Sigmoid colon (tissue), 7 donors: ENCODE data around the gene FAM186B. TPM values are rescaled to one million over a fixed set of nuclear protein-coding genes. Genes with fewer than 3 reads are reported as not detected.
A peak's percentile ranks its signal among the peaks of the same experiment; 100 is the strongest.

Source experiments
- DNase-seq: peaks from one replicate; pipeline ENCODE4 v3.0.0-alpha.2; 2019
- H3K27ac ChIP-seq, 4 donors: fragments of 200-600 bp; sonication (generic); one replicate each; pipeline ENCODE4 v1.5.1; 2016 to 2019; ENCODE audit warnings: mild to moderate bottlenecking in 1 of 4
- H3K27me3 ChIP-seq, 3 donors: fragments of 200-600 bp; sonication (generic); one replicate each; pipeline ENCODE4 v1.5.1; 2019; ENCODE audit warnings: mild to moderate bottlenecking in 1 of 3
- H3K36me3 ChIP-seq, 4 donors: fragments of 200-600 bp; sonication (generic); one replicate each; pipeline ENCODE4 v1.5.1; 2016 to 2019
- H3K4me1 ChIP-seq, 4 donors: fragments of 200-600 bp; sonication (generic); one replicate each; pipeline ENCODE4 v1.5.1; 2017 to 2019
- H3K4me3 ChIP-seq, 4 donors: fragments of 200-600 bp; sonication (generic); one replicate each; pipeline ENCODE4 v1.5.1; 2017 to 2019; ENCODE audit warnings: mild to moderate bottlenecking in 2 of 4, moderate library complexity in 1 of 4
- H3K9me3 ChIP-seq, 4 donors: fragments of 200-600 bp in 3 of 4; sonication (generic) in 3 of 4; one replicate each; pipeline versions ENCODE4 v1.5.1 to v1.6.1; 2013 to 2019
- EP300 ChIP-seq, 4 donors: sonication (generic); formaldehyde crosslinking; IDR thresholded peaks; one replicate each; pipeline ENCODE4 v1.6.1; 2017; ENCODE audit warnings: antibody characterized with exemption in 4 of 4
- POLR2A ChIP-seq, 2 donors: fragments of 450-650 bp; IDR thresholded peaks; one replicate each; pipeline ENCODE4 v1.6.1; 2016; ENCODE audit warnings: antibody characterized with exemption in 2 of 2, mild to moderate bottlenecking in 2 of 2, moderate library complexity in 2 of 2
- POLR2AphosphoS5 ChIP-seq, 4 donors: sonication (generic); formaldehyde crosslinking; IDR thresholded peaks; one replicate each; pipeline ENCODE4 v1.6.1; 2017; ENCODE audit warnings: antibody characterized with exemption in 4 of 4
- WGBS, 2 donors: extraction: QIAGEN DNeasy Blood & Tissue Kit; methylation state at CpG; one replicate each; pipeline ENCODE4 v1.1.7; 2013; 5-methylcytosine and 5-hydroxymethylcytosine counted together
- intact Hi-C: fragments of 100-400 bp; cut with DNase I; formaldehyde crosslinking; loops from one replicate; pipeline ENCODE4 v1.15.1; 2023
- polyA plus RNA-seq, 3 donors: library from polyadenylated mRNA; stranded (reverse); fragments of 200-250 nt; gene quantifications; one replicate each; pipeline ENCODE4 v1.2.3, GENCODE V29; 2013
- total RNA-seq, 4 donors: library from RNA; depleted of rRNA; stranded (reverse); fragments of >200 nt; gene quantifications; one replicate each; pipeline ENCODE4 v1.1.0, GENCODE V29; 2016
- TF ChIP-seq, protein P1 (sequence below), 4 experiments: fragments of 450-650 bp in 3 of 4; fragments of 200-600 bp in 1 of 4; IDR thresholded peaks; one replicate each; pipeline ENCODE4 v1.5.1; 2016 to 2019; ENCODE audit warnings: antibody characterized with exemption in 4 of 4, mild to moderate bottlenecking in 3 of 4, moderate library complexity in 2 of 4
- donor health status: healthy with polysubstance abuse.
- donor health status: Bipolar disorder and iron deficiency.
- donor health status: healthy.

Gene FAM186B
- total and polyA plus RNA-seq, 7 donors: 0.16 to 0.54 (median 0.22) TPM; not detected in 4

DNA sequence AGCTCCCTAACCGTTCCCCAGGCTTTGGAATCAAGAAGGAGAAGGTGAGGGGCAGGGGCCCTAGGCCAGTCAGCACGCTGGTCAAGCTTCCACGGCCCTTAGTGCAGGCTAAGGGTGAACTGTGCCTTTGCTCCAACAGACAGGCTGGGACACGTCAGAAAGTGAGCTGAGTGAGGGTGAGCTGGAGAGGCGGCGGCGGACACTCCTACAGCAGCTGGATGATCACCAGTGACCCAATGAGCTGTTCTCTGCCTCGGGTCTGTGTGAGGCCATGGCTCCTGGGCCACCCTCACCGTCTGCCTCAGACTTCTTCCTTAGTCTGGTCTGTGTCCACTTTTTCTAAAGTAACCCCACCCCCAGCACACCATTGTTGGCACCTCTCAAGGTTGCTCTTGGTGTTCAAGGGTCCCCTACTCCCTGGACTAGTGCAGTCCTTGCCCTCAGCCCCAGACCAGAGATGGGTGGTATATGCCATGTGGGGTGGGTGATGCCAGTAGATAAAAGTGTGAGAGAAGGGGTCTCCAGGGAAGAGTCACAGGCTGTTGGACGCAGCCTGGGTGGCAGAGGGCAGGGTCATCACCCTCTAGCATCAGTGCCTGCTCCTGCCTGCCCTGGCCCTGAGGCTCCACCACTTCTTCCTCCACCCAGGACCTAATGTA lies 38.7 kb upstream of the FAM186B start:
- no peak overlapping the region for H3K4me3 ChIP-seq
- TF ChIP-seq POLR2A (IDR thresholded peaks at IDR 0.05) (no peak), EP300 (IDR thresholded peaks at IDR 0.05) (no peak), POLR2AphosphoS5 (IDR thresholded peaks at IDR 0.05) (no peak)
- TF ChIP-seq, protein P1, sequence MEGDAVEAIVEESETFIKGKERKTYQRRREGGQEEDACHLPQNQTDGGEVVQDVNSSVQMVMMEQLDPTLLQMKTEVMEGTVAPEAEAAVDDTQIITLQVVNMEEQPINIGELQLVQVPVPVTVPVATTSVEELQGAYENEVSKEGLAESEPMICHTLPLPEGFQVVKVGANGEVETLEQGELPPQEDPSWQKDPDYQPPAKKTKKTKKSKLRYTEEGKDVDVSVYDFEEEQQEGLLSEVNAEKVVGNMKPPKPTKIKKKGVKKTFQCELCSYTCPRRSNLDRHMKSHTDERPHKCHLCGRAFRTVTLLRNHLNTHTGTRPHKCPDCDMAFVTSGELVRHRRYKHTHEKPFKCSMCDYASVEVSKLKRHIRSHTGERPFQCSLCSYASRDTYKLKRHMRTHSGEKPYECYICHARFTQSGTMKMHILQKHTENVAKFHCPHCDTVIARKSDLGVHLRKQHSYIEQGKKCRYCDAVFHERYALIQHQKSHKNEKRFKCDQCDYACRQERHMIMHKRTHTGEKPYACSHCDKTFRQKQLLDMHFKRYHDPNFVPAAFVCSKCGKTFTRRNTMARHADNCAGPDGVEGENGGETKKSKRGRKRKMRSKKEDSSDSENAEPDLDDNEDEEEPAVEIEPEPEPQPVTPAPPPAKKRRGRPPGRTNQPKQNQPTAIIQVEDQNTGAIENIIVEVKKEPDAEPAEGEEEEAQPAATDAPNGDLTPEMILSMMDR (IDR thresholded peaks at IDR 0.05): no peak
- peaks cover 10 to 79% (median 19%) of the 10 kb centered on the region in 4 donors for H3K36me3 ChIP-seq
- DNase-seq: no peak
- H3K4me1 ChIP-seq: peaks cover 0 to 22% (median 10%) of the 10 kb centered on the region in 4 donors
- no peaks in the 10 kb centered on the region for H3K9me3 ChIP-seq
- WGBS, 2 donors: 70 to 77% methylated on average over 10 of the region's 10 CpGs
- H3K27ac ChIP-seq: peak overlapping the region in 2 of 4 donors; percentile 11 to 18
- intact Hi-C loops: loop anchor here (1.0 to 2.0 kb wide), 2 partner anchors 29 to 63 kb away; partner anchors contain the start of gene FMNL3
- no peaks in the 10 kb centered on the region for H3K27me3 ChIP-seq

DNA sequence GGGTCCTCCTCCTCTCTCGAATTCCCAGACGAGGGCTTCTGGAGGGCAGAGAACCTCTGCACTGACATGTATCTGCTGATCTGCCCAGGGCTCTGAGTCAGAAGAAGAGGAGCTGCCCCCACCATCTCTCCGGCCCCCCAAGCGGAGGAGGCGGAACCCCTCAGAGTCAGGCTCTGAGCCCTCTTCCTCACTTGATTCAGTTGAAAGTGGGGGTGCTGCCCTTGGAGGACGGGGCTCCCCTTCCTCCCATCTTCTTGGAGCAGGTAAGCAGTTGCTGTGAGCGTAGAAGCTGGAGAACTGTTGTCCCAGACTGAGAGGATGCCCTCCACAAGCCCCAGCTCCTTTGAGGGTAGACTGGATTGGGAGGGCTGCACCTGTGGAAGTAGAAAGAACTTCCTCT lies 37.7 kb upstream of the FAM186B start:
- TF ChIP-seq POLR2AphosphoS5 (IDR thresholded peaks at IDR 0.05) (no peak), EP300 (IDR thresholded peaks at IDR 0.05) (no peak), POLR2A (IDR thresholded peaks at IDR 0.05) (no peak)
- TF ChIP-seq, protein P1 (IDR thresholded peaks at IDR 0.05): no peak
- WGBS, 2 donors: 93 to 94% methylated on average over 7 of the region's 7 CpGs
- Histone ChIP-seq H3K4me3 (no peak overlapping the region), H3K27ac (no peak overlapping the region), H3K4me1 (peaks cover 0 to 22% (median 10%) of the 10 kb centered on the region in 4 donors), H3K36me3 (peaks cover 10 to 70% (median 15%) of the 10 kb centered on the region in 4 donors), H3K27me3 (no peaks in the 10 kb centered on the region), H3K9me3 (no peaks in the 10 kb centered on the region)
- no peak for DNase-seq
- intact Hi-C loops: no loop called here

DNA sequence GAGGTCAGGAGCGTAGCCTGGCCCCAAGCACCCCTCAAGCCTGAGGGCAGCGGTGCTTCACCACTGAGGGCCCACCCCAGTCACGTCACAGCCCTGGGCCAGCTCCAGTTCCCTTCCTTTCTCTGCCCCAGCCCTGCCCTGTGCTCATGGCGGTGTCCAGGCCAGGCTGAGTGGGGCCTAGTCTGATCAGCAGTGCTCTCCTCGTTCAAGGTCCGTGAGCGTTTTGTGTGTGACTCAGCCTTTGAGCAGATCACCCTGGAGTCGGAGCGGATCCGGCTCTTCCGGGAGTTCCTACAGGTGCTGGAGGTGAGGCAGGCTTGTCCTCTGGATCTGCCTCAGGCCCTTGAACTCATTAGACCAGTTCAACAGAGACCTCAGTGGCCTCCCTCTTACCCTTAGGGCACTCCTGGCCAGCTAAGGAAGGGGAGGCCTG lies 36.9 kb upstream of the FAM186B start:
- Histone ChIP-seq H3K27me3 (no peaks in the 10 kb centered on the region), H3K27ac (no peak overlapping the region), H3K4me1 (peaks cover 0 to 22% (median 12%) of the 10 kb centered on the region in 4 donors), H3K36me3 (peaks cover 10 to 70% (median 15%) of the 10 kb centered on the region in 4 donors), H3K9me3 (no peaks in the 10 kb centered on the region), H3K4me3 (no peak overlapping the region)
- no peak for DNase-seq
- intact Hi-C loops: no loop called here
- WGBS, 2 donors: 90 to 91% methylated on average over 11 of the region's 11 CpGs
- TF ChIP-seq, protein P1 (IDR thresholded peaks at IDR 0.05): no peak
- no peak for TF ChIP-seq POLR2AphosphoS5 (IDR thresholded peaks at IDR 0.05)
- no peak for TF ChIP-seq EP300 (IDR thresholded peaks at IDR 0.05)
- TF ChIP-seq POLR2A (IDR thresholded peaks at IDR 0.05): no peak

DNA sequence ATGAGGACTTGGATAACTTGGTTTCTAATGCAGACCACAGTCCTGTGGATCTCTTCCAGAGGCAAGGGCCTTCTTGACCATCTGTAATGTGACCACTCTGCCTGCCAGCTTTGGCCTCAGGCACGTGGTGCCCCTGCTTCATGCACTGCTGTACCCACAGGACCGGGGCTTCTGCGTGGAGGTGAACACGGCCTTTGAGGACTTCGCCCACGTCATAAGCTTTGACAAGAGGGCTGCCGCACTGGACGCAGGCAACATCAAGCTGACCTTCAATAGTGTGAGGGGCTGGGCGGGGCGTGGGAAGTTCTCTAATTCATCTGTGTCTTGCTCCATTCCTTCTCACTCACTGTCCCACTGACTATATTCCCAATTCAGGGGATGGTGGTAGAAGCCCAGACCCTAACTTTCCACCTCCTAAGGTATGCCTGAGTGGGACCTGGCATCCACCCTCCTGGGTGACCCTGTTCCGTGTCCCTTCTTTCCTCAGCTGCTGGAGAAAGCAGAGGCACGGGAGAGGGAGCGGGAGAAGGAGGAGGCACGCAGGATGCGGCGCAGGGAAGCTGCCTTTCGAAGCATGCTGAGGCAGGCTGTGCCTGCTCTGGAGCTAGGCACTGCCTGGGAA lies 36.4 kb upstream of the FAM186B start:
- Histone ChIP-seq H3K9me3 (no peaks in the 10 kb centered on the region), H3K4me1 (peaks cover 0 to 24% (median 16%) of the 10 kb centered on the region in 4 donors), H3K4me3 (no peak overlapping the region), H3K27ac (no peak overlapping the region), H3K36me3 (peaks cover 10 to 70% (median 15%) of the 10 kb centered on the region in 4 donors), H3K27me3 (no peaks in the 10 kb centered on the region)
- 94% methylated on average over 17 of the region's 17 CpGs for WGBS, 2 donors
- DNase-seq: no peak
- intact Hi-C loops: no loop called here
- TF ChIP-seq POLR2AphosphoS5 (IDR thresholded peaks at IDR 0.05) (no peak), POLR2A (IDR thresholded peaks at IDR 0.05) (no peak), EP300 (IDR thresholded peaks at IDR 0.05) (no peak)
- TF ChIP-seq, protein P1 (IDR thresholded peaks at IDR 0.05): no peak
